Measurements from ENCODE around the gene TCF7L1. TPM values are rescaled to one million over a fixed set of nuclear protein-coding genes. Genes with fewer than 3 reads are reported as not detected.

TCF7L1 gene
- total RNA-seq, 4 donors from 2014 or later = 1.1 to 3.9 (median 2.8) TPM

DNA sequence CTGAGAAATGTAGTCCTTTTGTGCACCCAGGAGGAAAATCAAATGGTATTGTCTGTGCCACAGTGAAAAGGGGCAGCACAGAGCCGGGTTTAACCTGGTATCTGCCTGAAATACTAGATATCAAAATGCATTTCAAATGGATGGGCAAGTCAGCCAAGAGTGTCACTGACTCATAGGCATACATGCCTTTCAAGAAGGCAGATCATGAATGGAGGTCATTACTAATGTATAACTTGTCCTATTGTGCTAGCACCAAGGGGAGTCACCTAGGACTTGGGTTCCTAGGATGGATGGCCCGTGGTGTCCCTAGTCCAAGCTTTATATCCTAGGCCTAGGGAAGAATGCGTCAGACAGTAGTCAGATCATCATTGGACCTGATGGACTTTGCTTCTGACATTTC lies 49.9 kb downstream of the TCF7L1 start:
- TF ChIP-seq, protein P1, sequence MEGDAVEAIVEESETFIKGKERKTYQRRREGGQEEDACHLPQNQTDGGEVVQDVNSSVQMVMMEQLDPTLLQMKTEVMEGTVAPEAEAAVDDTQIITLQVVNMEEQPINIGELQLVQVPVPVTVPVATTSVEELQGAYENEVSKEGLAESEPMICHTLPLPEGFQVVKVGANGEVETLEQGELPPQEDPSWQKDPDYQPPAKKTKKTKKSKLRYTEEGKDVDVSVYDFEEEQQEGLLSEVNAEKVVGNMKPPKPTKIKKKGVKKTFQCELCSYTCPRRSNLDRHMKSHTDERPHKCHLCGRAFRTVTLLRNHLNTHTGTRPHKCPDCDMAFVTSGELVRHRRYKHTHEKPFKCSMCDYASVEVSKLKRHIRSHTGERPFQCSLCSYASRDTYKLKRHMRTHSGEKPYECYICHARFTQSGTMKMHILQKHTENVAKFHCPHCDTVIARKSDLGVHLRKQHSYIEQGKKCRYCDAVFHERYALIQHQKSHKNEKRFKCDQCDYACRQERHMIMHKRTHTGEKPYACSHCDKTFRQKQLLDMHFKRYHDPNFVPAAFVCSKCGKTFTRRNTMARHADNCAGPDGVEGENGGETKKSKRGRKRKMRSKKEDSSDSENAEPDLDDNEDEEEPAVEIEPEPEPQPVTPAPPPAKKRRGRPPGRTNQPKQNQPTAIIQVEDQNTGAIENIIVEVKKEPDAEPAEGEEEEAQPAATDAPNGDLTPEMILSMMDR (IDR thresholded peaks at IDR 0.05 in 4 of 5, conservative IDR thresholded peaks at IDR 0.05 in 1 of 5) = no peak
- TF ChIP-seq POLR2A (IDR thresholded peaks at IDR 0.05) = no peak
- intact Hi-C loops (cut with DNase I; ENCODE audit: low total_unique reads) = no loop called here
- Histone ChIP-seq H3K27ac (no peak overlapping the region), H3K4me3 (no peak overlapping the region), H3K36me3 (no peaks in the 10 kb centered on the region), H3K27me3 (no peaks in the 10 kb centered on the region), H3K4me1 (peaks cover 29 to 33% of the 10 kb centered on the region in 2 donors), H3K9me3 (no peaks in the 10 kb centered on the region)
- in situ Hi-C loops (cut with MboI; ENCODE audit: low sequenced_read_pairs in 4 of 4) = no loop called here
- peak in 1 of 2 donors; percentile 71 for ATAC-seq
- DNase-seq = no peak

DNA sequence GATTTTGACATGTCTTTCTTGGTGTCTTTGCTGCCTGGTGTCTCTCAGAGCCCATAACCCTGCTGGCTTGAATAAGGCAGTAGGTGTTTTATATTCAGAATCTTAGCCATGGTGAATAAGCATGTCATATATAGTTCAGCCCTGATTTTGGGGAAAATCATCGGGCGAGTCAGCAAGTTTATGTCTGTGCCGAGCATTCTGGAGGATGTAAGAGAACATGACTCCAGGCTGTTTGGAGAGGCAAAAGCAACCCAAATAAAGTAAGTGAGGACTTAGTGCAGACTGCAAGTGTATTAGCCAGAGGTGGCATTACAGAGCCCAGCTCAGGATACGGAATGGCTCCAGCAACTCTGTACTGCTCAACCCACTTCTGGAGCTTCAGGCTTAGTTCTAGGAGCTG lies 50.3 kb downstream of the TCF7L1 start:
- in situ Hi-C loops (cut with MboI; ENCODE audit: low sequenced_read_pairs in 4 of 4) = no loop called here
- no peak for DNase-seq
- no peak for ATAC-seq
- Histone ChIP-seq H3K4me3 (no peak overlapping the region), H3K4me1 (peaks cover 29 to 31% of the 10 kb centered on the region in 2 donors), H3K9me3 (no peaks in the 10 kb centered on the region), H3K27me3 (no peaks in the 10 kb centered on the region), H3K27ac (no peak overlapping the region), H3K36me3 (no peaks in the 10 kb centered on the region)
- TF ChIP-seq POLR2A (IDR thresholded peaks at IDR 0.05) = no peak
- TF ChIP-seq, protein P1 (IDR thresholded peaks at IDR 0.05 in 4 of 5, conservative IDR thresholded peaks at IDR 0.05 in 1 of 5) = no peak
- intact Hi-C loops (cut with DNase I; ENCODE audit: low total_unique reads) = no loop called here

DNA sequence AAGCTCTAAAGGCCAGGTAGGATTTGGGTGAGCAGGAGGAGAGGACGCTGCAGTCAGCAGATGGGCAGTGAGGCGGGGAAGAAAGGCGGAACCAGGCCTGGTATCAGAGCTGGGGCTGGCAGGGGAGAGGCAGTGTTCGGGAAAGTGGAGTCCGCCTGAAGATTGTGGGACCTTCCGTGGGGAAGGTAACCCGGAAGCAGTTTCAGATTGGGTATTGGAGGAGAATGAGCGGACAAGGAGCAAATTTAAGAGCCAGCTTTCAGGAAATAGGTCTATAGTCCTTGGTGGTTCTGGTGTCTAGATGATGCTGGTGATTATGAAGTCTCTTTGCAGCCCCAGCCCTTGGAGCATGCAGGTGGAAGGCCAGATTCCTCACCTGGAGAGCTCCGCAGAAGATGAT lies 51.0 kb downstream of the TCF7L1 start:
- in situ Hi-C loops (cut with MboI; ENCODE audit: low sequenced_read_pairs in 4 of 4) = no loop called here
- no peak for ATAC-seq
- no peak for TF ChIP-seq POLR2A (IDR thresholded peaks at IDR 0.05)
- TF ChIP-seq, protein P1 (IDR thresholded peaks at IDR 0.05 in 4 of 5, conservative IDR thresholded peaks at IDR 0.05 in 1 of 5) = no peak

DNA sequence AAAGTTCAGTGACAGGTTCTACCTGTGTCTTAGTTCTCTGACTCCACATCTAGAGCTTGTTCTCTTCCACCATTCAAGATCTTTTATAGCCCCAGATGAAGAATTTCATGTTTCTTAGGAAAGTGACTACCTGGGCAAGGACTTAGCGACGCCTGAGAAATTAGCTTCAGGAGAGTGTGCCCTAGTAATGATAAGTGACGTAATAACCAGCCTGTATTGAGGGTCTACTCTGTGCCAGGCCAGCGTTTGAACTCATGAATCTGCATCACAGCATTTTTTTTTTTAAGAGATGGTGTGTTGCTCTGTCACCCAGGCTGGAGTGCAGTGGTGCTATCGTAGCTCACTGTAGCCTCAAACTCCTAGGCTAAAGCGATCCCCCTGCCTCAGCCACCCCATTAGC lies 51.8 kb downstream of the TCF7L1 start:
- Histone ChIP-seq H3K4me1 (peaks cover 27 to 30% of the 10 kb centered on the region in 2 donors), H3K27ac (no peak overlapping the region), H3K36me3 (no peaks in the 10 kb centered on the region), H3K4me3 (no peak overlapping the region), H3K27me3 (no peaks in the 10 kb centered on the region), H3K9me3 (no peaks in the 10 kb centered on the region)
- ATAC-seq = no peak
- in situ Hi-C loops (cut with MboI; ENCODE audit: low sequenced_read_pairs in 4 of 4) = no loop called here
- TF ChIP-seq POLR2A (IDR thresholded peaks at IDR 0.05) = no peak
- TF ChIP-seq, protein P1 (IDR thresholded peaks at IDR 0.05 in 4 of 5, conservative IDR thresholded peaks at IDR 0.05 in 1 of 5) = no peak
- intact Hi-C loops (cut with DNase I; ENCODE audit: low total_unique reads) = no loop called here
- DNase-seq = no peak

More for the DNA sequence above, 51.0 kb downstream of the TCF7L1 start:
- no peak overlapping the region for H3K4me3 ChIP-seq
- H3K36me3 ChIP-seq = no peaks in the 10 kb centered on the region
- intact Hi-C loops (cut with DNase I; ENCODE audit: low total_unique reads) = no loop called here
- H3K27me3 ChIP-seq = no peaks in the 10 kb centered on the region
- no peaks in the 10 kb centered on the region for H3K9me3 ChIP-seq
- DNase-seq = no peak
- peaks cover 33 to 34% of the 10 kb centered on the region in 2 donors for H3K4me1 ChIP-seq
- no peak overlapping the region for H3K27ac ChIP-seq

DNA sequence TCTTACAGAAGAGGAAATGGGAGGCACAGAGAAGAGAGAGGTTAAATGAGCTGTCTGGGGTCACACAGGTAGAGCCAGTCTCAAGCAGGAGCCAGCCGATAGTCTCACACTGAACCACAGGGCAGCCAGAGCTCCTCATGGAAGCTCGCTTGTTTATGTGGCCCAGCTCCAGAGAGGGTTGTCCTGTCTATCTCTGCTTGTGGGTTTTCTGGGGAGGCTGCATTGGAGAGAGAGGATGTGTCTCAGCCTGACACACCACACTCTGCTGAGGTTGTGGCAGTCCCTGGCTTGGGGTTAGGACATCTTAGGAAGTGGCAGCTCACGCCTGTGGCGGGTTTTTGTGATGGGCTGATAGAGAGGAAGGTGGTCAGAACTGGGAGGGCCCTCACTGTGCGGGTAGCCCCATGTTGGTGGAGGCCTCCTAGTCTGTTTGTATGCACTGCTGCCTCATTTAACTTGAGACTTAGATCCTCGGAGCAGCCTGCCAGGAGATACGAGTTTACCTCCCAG lies 52.3 kb downstream of the TCF7L1 start:
- no peaks in the 10 kb centered on the region for H3K36me3 ChIP-seq
- in situ Hi-C loops (cut with MboI; ENCODE audit: low sequenced_read_pairs in 4 of 4) = no loop called here
- TF ChIP-seq, protein P1 (IDR thresholded peaks at IDR 0.05 in 4 of 5, conservative IDR thresholded peaks at IDR 0.05 in 1 of 5) = no peak
- TF ChIP-seq POLR2A (IDR thresholded peaks at IDR 0.05) = no peak
- ATAC-seq (no peak), DNase-seq (no peak)
- no peaks in the 10 kb centered on the region for H3K27me3 ChIP-seq
- H3K27ac ChIP-seq = no peak overlapping the region
- no peaks in the 10 kb centered on the region for H3K9me3 ChIP-seq
- peaks cover 24 to 26% of the 10 kb centered on the region in 2 donors for H3K4me1 ChIP-seq
- H3K4me3 ChIP-seq = no peak overlapping the region
- intact Hi-C loops (cut with DNase I; ENCODE audit: low total_unique reads) = no loop called here
